HEK293 (cell line): ENCODE data around the gene KBTBD12.

Experiments
- CTCF ChIA-PET: fragments of 350-600 bp; formaldehyde crosslinking; extraction: SDS; loops from one replicate; lab custom pipeline; 2021; ENCODE audit warnings: antibody characterized with exemption; lab: Yijun Ruan, JAX
- POLR2A ChIA-PET: fragments of 300-600 bp; formaldehyde crosslinking; extraction: SDS; loops from one replicate; lab custom pipeline; 2020; ENCODE audit warnings: antibody characterized with exemption, inconsistent platforms; lab: Yijun Ruan, JAX
- H3K27ac ChIP-seq: fragments of 200-500 bp; sonication (Bioruptor generic); 2 replicates; pipeline ENCODE4 v1.5.1; 2014; ENCODE audit warnings: low read depth, low read length, control low read depth, inconsistent platforms; ENCODE audit errors: extremely low read depth
- H3K36me3 ChIP-seq, 2 experiments: fragments of 200-500 bp in 1 of 2; sonication (Bioruptor generic) in 1 of 2; 1 replicate in 1 of 2; 2 replicates in 1 of 2; pipeline ENCODE4 v1.5.1; 2014 to 2017; ENCODE audit warnings: inconsistent platforms in 2 of 2, low read length in 2 of 2; ENCODE audit not compliant: control insufficient read depth in 2 of 2, insufficient read depth in 1 of 2
- H3K4me1 ChIP-seq: fragments of 200-500 bp; sonication (Bioruptor generic); 2 replicates; pipeline ENCODE4 v1.5.1; 2014; ENCODE audit warnings: mild to moderate bottlenecking, low read length, inconsistent platforms; ENCODE audit not compliant: control insufficient read depth, insufficient read depth
- H3K4me3 ChIP-seq: 2 replicates; pipeline ENCODE4 v1.5.1; 2011; ENCODE audit warnings: low read depth, mild to moderate bottlenecking, control low read depth, low read length, moderate library complexity
- H3K9me3 ChIP-seq: fragments of 200-500 bp; sonication (Bioruptor generic); 2 replicates; pipeline ENCODE4 v1.5.1; 2014; ENCODE audit warnings: low read depth, low read length, inconsistent platforms; ENCODE audit not compliant: control insufficient read depth, insufficient read depth
- BCL11A ChIP-seq: fragments of 450-650 bp; formaldehyde crosslinking; IDR thresholded peaks from 2 replicates; pipeline ENCODE4 v1.5.1; 2016; ENCODE audit warnings: low read depth, missing biosample characterization, missing genetic modification characterization
- EGR2 ChIP-seq: fragments of 450-650 bp; formaldehyde crosslinking; IDR thresholded peaks from 2 replicates; pipeline ENCODE4 v1.5.1; 2016; ENCODE audit warnings: low read depth, missing biosample characterization, missing genetic modification characterization
- OVOL3 ChIP-seq: fragments of 450-650 bp; formaldehyde crosslinking; IDR thresholded peaks from 2 replicates; pipeline ENCODE4 v1.5.1; 2016; ENCODE audit warnings: missing biosample characterization, missing genetic modification characterization
- REPIN1 ChIP-seq: fragments of 450-650 bp; formaldehyde crosslinking; IDR thresholded peaks from 2 replicates; pipeline ENCODE4 v1.5.1; 2017; ENCODE audit warnings: missing biosample characterization, missing genetic modification characterization, low read depth
- SP3 ChIP-seq: fragments of 450-650 bp; formaldehyde crosslinking; IDR thresholded peaks from 2 replicates; pipeline ENCODE4 v1.5.1; 2016; ENCODE audit warnings: missing biosample characterization, missing genetic modification characterization
- ZBTB7A ChIP-seq: fragments of 450-650 bp; formaldehyde crosslinking; IDR thresholded peaks from 2 replicates; pipeline ENCODE4 v1.5.1; 2016; ENCODE audit warnings: low read depth, missing biosample characterization, missing genetic modification characterization
- ZBTB8A ChIP-seq: fragments of 450-650 bp; formaldehyde crosslinking; IDR thresholded peaks from 2 replicates; pipeline ENCODE4 v1.5.1; 2016; ENCODE audit warnings: missing biosample characterization, missing genetic modification characterization
- ZFP69B ChIP-seq: fragments of 450-650 bp; formaldehyde crosslinking; IDR thresholded peaks from 2 replicates; pipeline ENCODE4 v1.5.1; 2016; ENCODE audit warnings: missing biosample characterization, missing genetic modification characterization
- ZNF138 ChIP-seq: fragments of 450-650 bp; formaldehyde crosslinking; IDR thresholded peaks from 2 replicates; pipeline ENCODE4 v1.5.1; 2016; ENCODE audit warnings: missing biosample characterization, missing genetic modification characterization, borderline replicate concordance
- ZNF175 ChIP-seq: fragments of 450-650 bp; formaldehyde crosslinking; IDR thresholded peaks from 2 replicates; pipeline ENCODE4 v1.5.1; 2016; ENCODE audit warnings: missing biosample characterization, missing genetic modification characterization
- ZNF184 ChIP-seq: fragments of 450-650 bp; IDR thresholded peaks from 2 replicates; pipeline ENCODE4 v1.5.1; 2018; ENCODE audit warnings: missing biosample characterization, mild to moderate bottlenecking, missing genetic modification characterization
- ZNF433 ChIP-seq: fragments of 450-650 bp; formaldehyde crosslinking; IDR thresholded peaks from 2 replicates; pipeline ENCODE4 v1.5.1; 2016; ENCODE audit warnings: missing biosample characterization, missing genetic modification characterization, low read depth
- ZNF473 ChIP-seq: fragments of 450-650 bp; formaldehyde crosslinking; IDR thresholded peaks from 2 replicates; pipeline ENCODE4 v1.5.1; 2017; ENCODE audit warnings: missing biosample characterization, missing genetic modification characterization
- ZNF501 ChIP-seq: fragments of 450-650 bp; formaldehyde crosslinking; IDR thresholded peaks from 2 replicates; pipeline ENCODE4 v1.5.1; 2016; ENCODE audit warnings: missing biosample characterization, missing genetic modification characterization
- ZNF510 ChIP-seq: fragments of 450-650 bp; formaldehyde crosslinking; IDR thresholded peaks from 2 replicates; pipeline ENCODE4 v1.5.1; 2018; ENCODE audit warnings: mild to moderate bottlenecking, missing genetic modification characterization, missing biosample characterization; ENCODE audit not compliant: insufficient replicate concordance
- ZNF548 ChIP-seq: fragments of 450-650 bp; formaldehyde crosslinking; IDR thresholded peaks from 2 replicates; pipeline ENCODE4 v1.5.1; 2016; ENCODE audit warnings: missing biosample characterization, missing genetic modification characterization
- ZNF561 ChIP-seq: fragments of 450-650 bp; IDR thresholded peaks from 2 replicates; pipeline ENCODE4 v1.5.1; 2018; ENCODE audit warnings: missing biosample characterization, missing genetic modification characterization, borderline replicate concordance
- ZNF747 ChIP-seq: fragments of 450-650 bp; formaldehyde crosslinking; IDR thresholded peaks from 2 replicates; pipeline ENCODE4 v1.5.1; 2016; ENCODE audit warnings: missing biosample characterization, missing genetic modification characterization
- ZNF785 ChIP-seq: fragments of 450-650 bp; formaldehyde crosslinking; IDR thresholded peaks from 2 replicates; pipeline ENCODE4 v1.5.1; 2016; ENCODE audit warnings: missing biosample characterization, missing genetic modification characterization
- ZNF843 ChIP-seq: fragments of 450-650 bp; formaldehyde crosslinking; IDR thresholded peaks from 2 replicates; pipeline ENCODE4 v1.5.1; 2016; ENCODE audit warnings: missing biosample characterization, missing genetic modification characterization
- ZSCAN16 ChIP-seq: fragments of 450-650 bp; formaldehyde crosslinking; IDR thresholded peaks from 2 replicates; pipeline ENCODE4 v1.5.1; 2016; ENCODE audit warnings: missing biosample characterization, missing genetic modification characterization
- ZXDB ChIP-seq: fragments of 450-650 bp; formaldehyde crosslinking; IDR thresholded peaks from 2 replicates; pipeline ENCODE4 v1.5.1; 2016; ENCODE audit warnings: missing biosample characterization, missing genetic modification characterization
- TF ChIP-seq, protein P1 (sequence below): fragments of 450-650 bp; formaldehyde crosslinking; IDR thresholded peaks from 2 replicates; pipeline ENCODE4 v1.5.1; 2017; ENCODE audit warnings: missing biosample characterization, mild to moderate bottlenecking, missing genetic modification characterization, moderate library complexity
- TF ChIP-seq, protein P2 (sequence below): fragments of 450-650 bp; formaldehyde crosslinking; IDR thresholded peaks from 2 replicates; pipeline ENCODE4 v1.5.1; 2016; ENCODE audit warnings: missing biosample characterization, missing genetic modification characterization, low read depth
- TF ChIP-seq, protein P3 (sequence below): fragments of 450-650 bp; formaldehyde crosslinking; IDR thresholded peaks from 2 replicates; pipeline ENCODE4 v1.5.1; 2016; ENCODE audit warnings: missing biosample characterization, missing genetic modification characterization
- TF ChIP-seq, protein P4 (sequence below): fragments of 450-650 bp; IDR thresholded peaks from 2 replicates; pipeline ENCODE4 v1.5.1; 2018; ENCODE audit warnings: missing biosample characterization, mild to moderate bottlenecking, missing genetic modification characterization

The KBTBD12 gene

DNA sequence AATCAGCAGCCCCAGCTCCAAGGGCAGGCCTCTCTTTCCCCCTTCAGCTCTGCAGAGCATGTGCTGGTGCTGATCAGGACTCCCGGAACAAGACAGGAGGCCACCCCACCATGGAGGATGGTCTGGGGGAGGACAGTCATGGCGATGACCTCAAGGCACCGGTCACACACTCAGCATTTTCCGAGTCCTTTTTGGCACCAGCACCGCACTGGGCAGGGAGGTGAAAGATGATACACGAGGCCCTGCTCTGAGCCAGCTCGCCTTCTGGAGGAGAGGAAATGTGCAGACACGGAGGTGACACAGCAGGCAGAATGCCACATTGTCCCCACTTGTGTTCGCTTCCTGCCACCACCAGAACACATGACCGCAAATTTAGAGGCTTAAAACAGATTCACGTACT lies 75.4 kb downstream of the KBTBD12 start:
- TF ChIP-seq ZSCAN16 (tag by site-specific recombination), result no peak
- TF ChIP-seq, protein P1, sequence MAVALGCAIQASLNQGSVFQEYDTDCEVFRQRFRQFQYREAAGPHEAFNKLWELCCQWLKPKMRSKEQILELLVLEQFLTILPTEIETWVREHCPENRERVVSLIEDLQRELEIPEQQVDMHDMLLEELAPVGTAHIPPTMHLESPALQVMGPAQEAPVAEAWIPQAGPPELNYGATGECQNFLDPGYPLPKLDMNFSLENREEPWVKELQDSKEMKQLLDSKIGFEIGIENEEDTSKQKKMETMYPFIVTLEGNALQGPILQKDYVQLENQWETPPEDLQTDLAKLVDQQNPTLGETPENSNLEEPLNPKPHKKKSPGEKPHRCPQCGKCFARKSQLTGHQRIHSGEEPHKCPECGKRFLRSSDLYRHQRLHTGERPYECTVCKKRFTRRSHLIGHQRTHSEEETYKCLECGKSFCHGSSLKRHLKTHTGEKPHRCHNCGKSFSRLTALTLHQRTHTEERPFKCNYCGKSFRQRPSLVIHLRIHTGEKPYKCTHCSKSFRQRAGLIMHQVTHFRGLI (tag by site-specific recombination), result no peak
- no peak for TF ChIP-seq EGR2 (tag by site-specific recombination)
- TF ChIP-seq ZNF561, result no peak
- TF ChIP-seq, protein P2, sequence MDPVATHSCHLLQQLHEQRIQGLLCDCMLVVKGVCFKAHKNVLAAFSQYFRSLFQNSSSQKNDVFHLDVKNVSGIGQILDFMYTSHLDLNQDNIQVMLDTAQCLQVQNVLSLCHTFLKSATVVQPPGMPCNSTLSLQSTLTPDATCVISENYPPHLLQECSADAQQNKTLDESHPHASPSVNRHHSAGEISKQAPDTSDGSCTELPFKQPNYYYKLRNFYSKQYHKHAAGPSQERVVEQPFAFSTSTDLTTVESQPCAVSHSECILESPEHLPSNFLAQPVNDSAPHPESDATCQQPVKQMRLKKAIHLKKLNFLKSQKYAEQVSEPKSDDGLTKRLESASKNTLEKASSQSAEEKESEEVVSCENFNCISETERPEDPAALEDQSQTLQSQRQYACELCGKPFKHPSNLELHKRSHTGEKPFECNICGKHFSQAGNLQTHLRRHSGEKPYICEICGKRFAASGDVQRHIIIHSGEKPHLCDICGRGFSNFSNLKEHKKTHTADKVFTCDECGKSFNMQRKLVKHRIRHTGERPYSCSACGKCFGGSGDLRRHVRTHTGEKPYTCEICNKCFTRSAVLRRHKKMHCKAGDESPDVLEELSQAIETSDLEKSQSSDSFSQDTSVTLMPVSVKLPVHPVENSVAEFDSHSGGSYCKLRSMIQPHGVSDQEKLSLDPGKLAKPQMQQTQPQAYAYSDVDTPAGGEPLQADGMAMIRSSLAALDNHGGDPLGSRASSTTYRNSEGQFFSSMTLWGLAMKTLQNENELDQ (tag by site-specific recombination), result no peak
- no peak for TF ChIP-seq REPIN1 (tag by site-specific recombination)
- TF ChIP-seq, protein P3, sequence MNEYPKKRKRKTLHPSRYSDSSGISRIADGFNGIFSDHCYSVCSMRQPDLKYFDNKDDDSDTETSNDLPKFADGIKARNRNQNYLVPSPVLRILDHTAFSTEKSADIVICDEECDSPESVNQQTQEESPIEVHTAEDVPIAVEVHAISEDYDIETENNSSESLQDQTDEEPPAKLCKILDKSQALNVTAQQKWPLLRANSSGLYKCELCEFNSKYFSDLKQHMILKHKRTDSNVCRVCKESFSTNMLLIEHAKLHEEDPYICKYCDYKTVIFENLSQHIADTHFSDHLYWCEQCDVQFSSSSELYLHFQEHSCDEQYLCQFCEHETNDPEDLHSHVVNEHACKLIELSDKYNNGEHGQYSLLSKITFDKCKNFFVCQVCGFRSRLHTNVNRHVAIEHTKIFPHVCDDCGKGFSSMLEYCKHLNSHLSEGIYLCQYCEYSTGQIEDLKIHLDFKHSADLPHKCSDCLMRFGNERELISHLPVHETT (tag by site-specific recombination), result no peak
- TF ChIP-seq ZBTB8A, result no peak
- TF ChIP-seq, all 188 proteins: peak for 0
- H3K27ac ChIP-seq, result no peak overlapping the region
- H3K9me3 ChIP-seq, result no peaks in the 10 kb centered on the region
- H3K4me1 ChIP-seq, result no peaks in the 10 kb centered on the region
- no peak overlapping the region for H3K4me3 ChIP-seq
- H3K36me3 ChIP-seq, result no peaks in the 10 kb centered on the region
- ChIA-PET CTCF (no interaction called here), POLR2A (no interaction called here)

DNA sequence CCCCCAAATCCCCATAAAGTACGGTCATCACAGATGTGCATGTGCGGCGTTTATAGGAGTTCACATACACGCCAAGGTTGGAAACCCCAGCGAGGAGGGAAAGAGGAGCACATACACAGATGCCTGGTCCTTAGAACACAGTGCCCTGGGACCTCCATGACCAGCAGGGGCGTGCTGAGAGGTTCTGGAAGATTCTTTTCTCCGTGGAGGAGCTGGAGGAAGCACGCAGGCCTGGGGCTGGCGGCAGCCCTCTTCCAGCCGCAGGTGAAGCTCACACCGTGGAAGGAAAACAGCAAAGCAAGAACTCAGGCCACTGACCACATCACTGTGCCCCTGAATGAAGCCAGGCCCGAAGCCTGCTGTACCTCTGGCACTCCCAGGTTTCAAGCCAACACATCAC lies 76.2 kb downstream of the KBTBD12 start:
- no peak for TF ChIP-seq BCL11A (tag by site-specific recombination)
- no peak for TF ChIP-seq ZFP69B (tag by site-specific recombination)
- TF ChIP-seq ZNF510 (tag by site-specific recombination), result no peak
- no peak for TF ChIP-seq ZNF433 (tag by site-specific recombination)
- no peak for TF ChIP-seq ZNF843 (tag by site-specific recombination)
- CTCF ChIA-PET, result no interaction called here

DNA sequence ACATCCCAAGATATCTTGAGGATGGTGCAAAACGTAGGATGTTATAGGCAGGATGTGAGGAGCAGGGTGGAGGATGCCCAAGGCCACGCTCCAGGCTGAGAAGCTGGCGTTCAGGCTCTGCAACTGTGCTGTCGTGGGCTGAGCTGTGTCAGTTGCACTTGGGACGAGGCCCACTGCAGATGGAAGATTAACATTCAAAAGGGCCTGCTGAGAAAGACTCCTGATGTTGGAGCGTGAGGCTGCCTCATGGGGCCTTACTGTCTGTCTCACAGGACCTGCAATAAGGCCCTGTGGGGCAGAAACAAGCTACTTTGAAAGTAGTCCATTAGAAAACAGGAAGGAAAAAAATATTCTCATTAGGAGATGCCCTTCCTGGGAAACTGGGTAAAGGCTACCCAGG lies 76.6 kb downstream of the KBTBD12 start:
- Histone ChIP-seq H3K4me3 (no peak overlapping the region), H3K4me1 (no peaks in the 10 kb centered on the region), H3K36me3 (no peaks in the 10 kb centered on the region), H3K27ac (no peak overlapping the region), H3K9me3 (no peaks in the 10 kb centered on the region)
- POLR2A ChIA-PET, result no interaction called here
- CTCF ChIA-PET, result no interaction called here
- TF ChIP-seq ZBTB7A (tag by site-specific recombination) (no peak), ZNF747 (tag by site-specific recombination) (no peak), ZNF473 (no peak), ZNF175 (tag by site-specific recombination) (no peak), ZNF785 (no peak), SP3 (tag by site-specific recombination) (no peak), ZXDB (tag by site-specific recombination) (no peak), ZNF548 (tag by site-specific recombination) (no peak), OVOL3 (tag by site-specific recombination) (no peak), ZNF501 (no peak), ZNF138 (tag by site-specific recombination) (no peak), ZNF184 (tag by site-specific recombination) (no peak), ZNF843 (tag by site-specific recombination) (no peak)
- TF ChIP-seq, protein P3 (tag by site-specific recombination), result no peak
- TF ChIP-seq, protein P4, sequence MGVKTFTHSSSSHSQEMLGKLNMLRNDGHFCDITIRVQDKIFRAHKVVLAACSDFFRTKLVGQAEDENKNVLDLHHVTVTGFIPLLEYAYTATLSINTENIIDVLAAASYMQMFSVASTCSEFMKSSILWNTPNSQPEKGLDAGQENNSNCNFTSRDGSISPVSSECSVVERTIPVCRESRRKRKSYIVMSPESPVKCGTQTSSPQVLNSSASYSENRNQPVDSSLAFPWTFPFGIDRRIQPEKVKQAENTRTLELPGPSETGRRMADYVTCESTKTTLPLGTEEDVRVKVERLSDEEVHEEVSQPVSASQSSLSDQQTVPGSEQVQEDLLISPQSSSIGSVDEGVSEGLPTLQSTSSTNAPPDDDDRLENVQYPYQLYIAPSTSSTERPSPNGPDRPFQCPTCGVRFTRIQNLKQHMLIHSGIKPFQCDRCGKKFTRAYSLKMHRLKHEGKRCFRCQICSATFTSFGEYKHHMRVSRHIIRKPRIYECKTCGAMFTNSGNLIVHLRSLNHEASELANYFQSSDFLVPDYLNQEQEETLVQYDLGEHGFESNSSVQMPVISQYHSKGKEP, result no peak

More for the DNA sequence above, 76.2 kb downstream of the KBTBD12 start:
- POLR2A ChIA-PET, result no interaction called here
- Histone ChIP-seq H3K27ac (no peak overlapping the region), H3K4me1 (no peaks in the 10 kb centered on the region), H3K9me3 (no peaks in the 10 kb centered on the region), H3K4me3 (no peak overlapping the region), H3K36me3 (no peaks in the 10 kb centered on the region)
